Heart left ventricle (tissue), 13 donors: ENCODE results near the gene DUSP5.

ENCODE experiments used
- CTCF ChIP-seq, 12 donors: fragments of 200-600 bp; sonication (generic) in 4 of 12; IDR thresholded peaks; one replicate each; pipeline versions ENCODE4 v1.5.0 to v1.8.0; 2018 to 2022; ENCODE audit warnings: antibody characterized with exemption in 12 of 12, mild to moderate bottlenecking in 5 of 12
- POLR2A ChIP-seq, 2 donors: fragments of 450-650 bp; IDR thresholded peaks; one replicate each; pipeline ENCODE4 v1.6.1; 2017; ENCODE audit warnings: antibody characterized with exemption in 2 of 2, mild to moderate bottlenecking in 2 of 2, moderate library complexity in 2 of 2
- donor health status: ischemic (EF 13 %, LVEDD 7.1; RV severe dilation, severe dysfunction).
- donor health status: DM: no; HTN: yes; CAD: no.
- donor health status: DM: no; HTN: no; CAD: no.
- donor health status: ischemic (EF 25% LVEDD 6.9; RV normal size, moderate dysfunction).
- donor health status: ischemic (EF 25% LVEDD 5.7; RV mildly dilated, moderate dysfunction).
- donor health status: ischemic (EF 35%, LVEDD 5.7; RV mildly dilated, moderate dysfunction).
- donor health status: nonischemic (EF 11% LVEDD 7.7; RV severe dilation, severe dysfunction).
- donor health status: DM: yes; HTN: yes; CAD: no.
- donor health status: PGD.
- donor health status: ischemic (EF 29% LVEDD 5.4; RV normal size, mild dysfunction).
- donor health status: nonischemic (EF 23%, LVEDD 6.1; RV moderate dilation, normal function).

- no peak for TF ChIP-seq CTCF (IDR thresholded peaks at IDR 0.05)
- no peak for TF ChIP-seq POLR2A (IDR thresholded peaks at IDR 0.05)
Measured at GRCh38 chr10:110553905-110554304, 56.2 kb downstream of the DUSP5 start.
